Measurements from ENCODE around the gene ULK1.

- TF ChIP-seq POLR2A (IDR thresholded peaks at IDR 0.05; ENCODE audit: low read length) (no peak), GATA1 (IDR thresholded peaks at IDR 0.05; ENCODE audit: low read depth, low read length) (no peak)
Observed at GRCh38 chr12:131934535-131934934, 40.1 kb downstream of the ULK1 start.
